ENCODE results near the gene NTRK3.

Gene NTRK3

DNA sequence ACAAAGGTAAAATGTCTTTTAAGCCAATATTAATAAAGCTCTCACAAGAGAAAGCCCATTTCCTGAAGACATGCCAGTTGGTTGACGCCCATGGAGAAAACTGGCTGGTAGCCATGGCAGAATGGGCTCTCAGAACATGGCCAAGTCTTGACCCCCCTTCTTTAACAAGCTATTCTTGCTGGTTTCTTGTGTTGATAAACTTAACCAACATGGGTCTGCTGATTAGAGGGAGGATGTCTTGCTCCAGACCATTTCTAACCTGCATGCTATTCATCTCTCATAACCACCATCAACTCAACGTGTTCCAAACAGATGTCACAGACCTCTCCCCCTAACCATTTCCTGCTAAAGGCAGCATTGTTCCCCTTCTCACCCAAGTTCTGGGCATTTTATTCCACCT is 25.7 kb downstream of the NTRK3 start:
- no peak overlapping the region for H3K27ac ChIP-seq
- TF ChIP-seq, protein P1, sequence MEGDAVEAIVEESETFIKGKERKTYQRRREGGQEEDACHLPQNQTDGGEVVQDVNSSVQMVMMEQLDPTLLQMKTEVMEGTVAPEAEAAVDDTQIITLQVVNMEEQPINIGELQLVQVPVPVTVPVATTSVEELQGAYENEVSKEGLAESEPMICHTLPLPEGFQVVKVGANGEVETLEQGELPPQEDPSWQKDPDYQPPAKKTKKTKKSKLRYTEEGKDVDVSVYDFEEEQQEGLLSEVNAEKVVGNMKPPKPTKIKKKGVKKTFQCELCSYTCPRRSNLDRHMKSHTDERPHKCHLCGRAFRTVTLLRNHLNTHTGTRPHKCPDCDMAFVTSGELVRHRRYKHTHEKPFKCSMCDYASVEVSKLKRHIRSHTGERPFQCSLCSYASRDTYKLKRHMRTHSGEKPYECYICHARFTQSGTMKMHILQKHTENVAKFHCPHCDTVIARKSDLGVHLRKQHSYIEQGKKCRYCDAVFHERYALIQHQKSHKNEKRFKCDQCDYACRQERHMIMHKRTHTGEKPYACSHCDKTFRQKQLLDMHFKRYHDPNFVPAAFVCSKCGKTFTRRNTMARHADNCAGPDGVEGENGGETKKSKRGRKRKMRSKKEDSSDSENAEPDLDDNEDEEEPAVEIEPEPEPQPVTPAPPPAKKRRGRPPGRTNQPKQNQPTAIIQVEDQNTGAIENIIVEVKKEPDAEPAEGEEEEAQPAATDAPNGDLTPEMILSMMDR (conservative IDR thresholded peaks at IDR 0.05) = no peak

- H3K27ac ChIP-seq = no peak overlapping the region
- TF ChIP-seq, protein P1 (conservative IDR thresholded peaks at IDR 0.05) = no peak
Measured at GRCh38 chr15:88225461-88225860, 31.1 kb downstream of the NTRK3 start.

GRCh38 chr15:88223084-88223483 is 33.5 kb downstream of the NTRK3 start:
- TF ChIP-seq, protein P1 (conservative IDR thresholded peaks at IDR 0.05) = no peak
- no peak overlapping the region for H3K27ac ChIP-seq

- H3K27ac ChIP-seq = no peak overlapping the region
- TF ChIP-seq, protein P1 (conservative IDR thresholded peaks at IDR 0.05) = no peak
Measured at GRCh38 chr15:88221836-88222235, 34.7 kb downstream of the NTRK3 start.

- H3K27ac ChIP-seq = no peak overlapping the region
- TF ChIP-seq, protein P1 (conservative IDR thresholded peaks at IDR 0.05) = no peak
Measured at GRCh38 chr15:88220443-88221335, 35.9 kb downstream of the NTRK3 start.

DNA sequence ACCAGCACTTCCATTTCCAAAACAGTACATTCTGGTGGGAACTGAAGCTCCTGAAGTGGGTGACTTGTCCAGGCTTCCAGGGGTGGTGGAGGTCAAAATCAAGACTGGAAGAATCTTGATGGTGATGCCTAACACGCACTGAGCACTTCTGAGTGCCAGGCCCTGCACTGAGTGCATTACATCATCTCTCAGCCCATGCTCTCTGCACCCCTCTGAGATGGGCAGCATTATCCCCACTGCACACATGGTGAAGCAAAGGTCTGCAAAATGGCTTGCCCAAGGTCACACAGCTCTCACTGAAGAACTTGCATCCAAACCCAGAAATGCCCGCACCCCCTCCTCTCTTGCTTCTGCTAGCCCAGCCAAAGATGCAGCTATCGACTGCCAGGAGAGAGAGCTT is 36.9 kb downstream of the NTRK3 start:
- H3K27ac ChIP-seq = no peak overlapping the region
- TF ChIP-seq, protein P1 (conservative IDR thresholded peaks at IDR 0.05) = no peak

DNA sequence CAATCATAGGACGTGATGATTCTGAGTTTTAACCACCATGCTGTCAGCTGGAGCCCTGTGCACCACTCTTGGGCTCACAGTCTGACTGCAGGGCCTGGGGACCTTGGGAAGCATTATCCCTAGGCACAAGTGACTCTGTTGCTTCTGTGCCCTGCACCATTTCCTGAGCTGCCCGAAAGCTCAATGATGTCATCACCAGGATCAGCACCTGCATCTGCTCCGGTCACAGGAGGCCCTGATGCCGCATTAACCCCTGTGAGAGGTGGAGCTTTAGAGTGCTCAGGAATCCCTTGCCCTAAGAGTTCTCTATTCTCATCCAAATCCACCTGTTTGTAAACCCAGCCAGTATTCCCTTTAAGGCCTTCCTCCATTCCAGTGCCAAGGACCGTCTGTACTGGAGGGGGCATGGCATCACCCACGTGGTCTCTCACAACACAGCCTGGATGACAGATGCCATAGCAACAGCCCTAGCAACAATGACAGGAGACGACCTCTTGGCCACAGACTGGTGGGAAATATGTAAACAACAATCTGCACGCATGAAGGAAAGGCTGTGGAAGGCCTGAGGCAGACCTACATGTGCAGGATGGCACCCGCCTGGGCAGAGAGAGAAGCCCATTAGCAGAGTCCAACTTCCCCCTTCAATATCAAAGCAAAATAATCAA is 37.9 kb downstream of the NTRK3 start:
- TF ChIP-seq, protein P1 (conservative IDR thresholded peaks at IDR 0.05) = no peak

More for the DNA sequence above, 37.9 kb downstream of the NTRK3 start:
- H3K27ac ChIP-seq = no peak overlapping the region

Measured in VCaP (cell line).